Dedifferentiated amniotic fluid mesenchymal stem cell (primary cell): ENCODE measurements around the gene ERVW-1.

Experiments
- DNase-seq: peaks from one replicate; pipeline ENCODE4 v3.0.0-alpha.2; 2016; ENCODE audit errors: extremely low spot score

The ERVW-1 gene

GRCh38 chr7:92425311-92425947 lies 52.3 kb downstream of the ERVW-1 start:
- DNase-seq: no peak

DNA sequence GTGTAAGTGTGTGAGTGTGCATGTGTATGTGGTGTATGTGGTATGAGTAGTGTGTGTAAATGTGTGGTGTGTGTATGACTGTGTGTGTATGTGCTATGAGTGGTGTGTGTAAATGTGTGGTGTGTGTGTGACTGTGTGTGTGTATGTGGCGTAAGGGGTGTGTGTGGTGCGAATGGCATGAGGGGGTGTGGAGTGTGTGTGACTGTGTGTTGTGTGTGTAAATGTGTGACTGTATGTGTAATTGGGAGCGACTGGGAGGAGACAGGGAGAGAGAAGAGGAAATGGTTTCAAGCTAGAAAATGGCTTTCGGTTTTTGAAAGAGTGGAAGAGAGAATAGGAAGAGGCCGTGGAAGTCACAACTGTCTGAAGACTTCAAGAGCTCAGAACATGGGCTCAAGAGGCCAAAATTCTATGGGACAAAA lies 54.0 kb downstream of the ERVW-1 start:
- DNase-seq: no peak

DNA sequence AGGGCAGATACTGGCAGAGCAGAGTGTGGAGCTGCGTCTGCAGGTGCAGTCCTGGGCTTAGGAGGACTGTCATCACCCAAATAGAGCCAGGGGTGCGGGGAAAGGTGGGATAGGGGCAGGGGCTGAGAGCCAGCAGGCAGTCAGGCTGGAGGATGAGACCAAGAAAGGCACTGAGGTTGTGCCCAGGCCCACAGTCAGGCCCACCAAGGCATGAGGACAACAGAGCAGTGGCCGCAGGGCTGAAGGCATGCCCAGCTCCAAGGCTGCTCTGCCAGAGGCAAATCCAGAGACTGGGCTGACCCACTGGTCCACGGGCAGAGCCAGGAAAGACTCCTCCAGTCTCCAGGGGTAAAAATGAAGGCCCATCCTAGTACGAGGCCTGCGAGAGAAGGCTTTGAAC lies 54.8 kb downstream of the ERVW-1 start:
- DNase-seq: no peak

DNA sequence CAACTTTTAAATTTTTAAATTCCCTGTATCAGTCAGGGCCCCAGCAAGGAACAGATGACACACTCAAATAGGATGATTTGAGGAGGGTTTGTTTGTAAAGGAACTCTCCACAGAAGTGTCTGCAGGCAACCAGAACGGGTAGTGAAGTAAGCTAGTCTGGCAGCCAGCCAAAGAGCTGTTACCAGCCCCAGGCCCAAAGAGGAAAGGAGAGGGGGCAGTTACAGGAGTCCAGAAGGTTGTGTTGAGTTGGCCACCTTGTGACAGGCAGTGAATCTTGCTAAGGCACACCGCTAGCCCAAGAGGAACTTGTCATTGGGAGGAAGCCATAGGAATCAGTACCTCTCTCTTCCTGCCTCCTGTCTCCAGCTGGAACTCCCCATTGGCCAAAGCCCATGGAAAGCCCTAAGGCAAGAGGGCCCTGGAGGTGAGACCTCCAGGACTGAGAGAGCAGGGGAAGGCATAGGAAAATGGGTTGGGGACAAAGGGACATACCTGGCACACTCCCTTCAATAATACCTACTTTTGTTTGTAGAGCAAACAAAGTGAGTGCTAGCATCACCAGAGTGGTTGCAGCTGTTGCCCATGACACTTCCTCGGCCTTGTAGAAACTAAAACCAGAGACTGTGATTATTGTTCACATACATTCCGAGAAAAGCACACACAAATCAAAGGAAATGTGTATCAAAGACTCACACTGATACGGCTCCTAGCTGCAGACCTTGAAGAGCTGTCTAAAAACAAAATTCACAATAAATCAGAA lies 55.9 kb downstream of the ERVW-1 start:
- DNase-seq: no peak
